GM12874 (cell line): Measurements from ENCODE around the gene SHBG.

ENCODE experiments used
- CTCF ChIP-seq: IDR thresholded peaks from 2 replicates; pipeline ENCODE4 v1.5.1; 2011; ENCODE audit warnings: low read depth, mild to moderate bottlenecking, control low read depth, low read length, moderate library complexity; ENCODE audit not compliant: insufficient read depth

SHBG gene

GRCh38 chr17:7627250-7628121 lies 2.4 kb upstream of the SHBG start, which contains the start of gene SAT2:
TSS of gene SAT2 (minus strand) at chr17:7627821. CDS start at chr17:7627635, 186 bp downstream.
- TF ChIP-seq CTCF, result no peak

- no peak for TF ChIP-seq CTCF
Observed at GRCh38 chr17:7631398-7632380, 1.8 kb downstream of the SHBG start.

- TF ChIP-seq CTCF, result peak; percentile 65
Observed at GRCh38 chr17:7632492-7632894, 2.6 kb downstream of the SHBG start.

- TF ChIP-seq CTCF, result no peak
Observed at GRCh38 chr17:7633093-7633492, 3.2 kb downstream of the SHBG start.

- TF ChIP-seq CTCF, result peak; percentile 32; the same call in 1 of the 2 replicates
Observed at GRCh38 chr17:7634384-7634783, 4.4 kb downstream of the SHBG start.

GRCh38 chr17:7636163-7636562 lies 6.2 kb downstream of the SHBG start:
- no peak for TF ChIP-seq CTCF

GRCh38 chr17:7640783-7641182 lies 10.8 kb downstream of the SHBG start:
- no peak for TF ChIP-seq CTCF
